Measurements from ENCODE around the gene FAM228B. TPM values are rescaled to one million over a fixed set of nuclear protein-coding genes. Genes with fewer than 3 reads are reported as not detected.

FAM228B gene
- total and polyA plus RNA-seq, 2 donors (not counting 1 experiment from before 2014, with no cell fraction given), result 9.8 to 47.2 TPM

GRCh38 chr2:24075915-24076848 is 47.1 kb upstream of the FAM228B start, which contains the start of gene SF3B6:
TSS of gene SF3B6 (minus strand) at chr2:24076326. CDS start at chr2:24076229, 97 bp downstream.
- H3K4me3 Mint-ChIP-seq, result peak within 1 kb of the TSS; percentile 98
- Histone ChIP-seq H3K9me3 (ENCODE audit: control extremely low read depth in 1 of 3, control insufficient read depth in 2 of 3, insufficient read depth in 1 of 3, low read length in 2 of 3) (no peaks in the 10 kb centered on the region), H3K4me1 (ENCODE audit: control insufficient read depth in 2 of 2, insufficient read depth in 2 of 2, low read length in 2 of 2) (peaks cover 15 to 18% of the 10 kb centered on the region in 2 donors), H3K4me3 (ENCODE audit: control extremely low read depth in 1 of 5, extremely low read depth in 1 of 5, insufficient read depth in 1 of 5, low read depth in 2 of 5, low read length in 4 of 5) (peak within 1 kb of the TSS; percentile 83 to 99 (median 96)), H3K4me2 (replicated peaks; ENCODE audit: low read depth, low read length, poor library complexity, severe bottlenecking) (peak within 1 kb of the TSS; percentile 83), H3K9ac (ENCODE audit: low read length) (peak within 1 kb of the TSS; percentile 85), H3K27ac (ENCODE audit: low read length in 2 of 2) (peak within 1 kb of the TSS; percentile 84 to 87), H4K20me1 (ENCODE audit: control insufficient read depth, insufficient read depth, low read length, poor library complexity, severe bottlenecking) (peaks cover 6% of the 10 kb centered on the region), H3K36me3 (replicated peaks in 1 of 2; ENCODE audit: control extremely low read depth in 1 of 2, control insufficient read depth in 1 of 2, extremely low read depth in 1 of 2, insufficient read depth in 2 of 2, low read length in 1 of 2) (peaks cover 0 to 21% of the 10 kb centered on the region in 2 experiments), H3K79me2 (ENCODE audit: control insufficient read depth, insufficient read depth, low read length) (peaks cover 27% of the 10 kb centered on the region), H2AFZ (ENCODE audit: insufficient read depth, low read depth, low read length, poor library complexity, severe bottlenecking) (peak within 1 kb of the TSS; percentile 95), H3K27me3 (replicated peaks in 1 of 4; ENCODE audit: control extremely low read depth in 1 of 4, control insufficient read depth in 3 of 4, insufficient read depth in 4 of 4, low read length in 3 of 4) (no peaks in the 10 kb centered on the region)
- H3K27ac Mint-ChIP-seq, result peak within 1 kb of the TSS; percentile 99
- ChIA-PET POLR2A (interaction anchor here (0.6 to 1.6 kb wide), 13 partner anchors 8 to 416 kb away, joined by 3 to 43 read pairs (median 5); partner anchors contain the start of genes ATAD2B, FKBP1B, PFN4 and TP53I3), CTCF (interaction anchor here (0.7 to 3.7 kb wide), 8 partner anchors 8 to 252 kb away, joined by 3 to 16 read pairs (median 6); partner anchors contain the start of genes ATAD2B, PFN4, TP53I3 and WDCP)
- TF ChIP-seq EZH2 (IDR thresholded peaks at IDR 0.05; ENCODE audit: borderline replicate concordance, insufficient read depth, low read depth, low read length, poor library complexity, severe bottlenecking), result no peak
- no peak for TF ChIP-seq CTCF (IDR thresholded peaks at IDR 0.05)
- DNase-seq, result peak; percentile 100
- H3K27me3 Mint-ChIP-seq, result no peaks in the 10 kb centered on the region
- no peaks in the 10 kb centered on the region for H3K9me3 Mint-ChIP-seq (ENCODE audit: insufficient read depth)
- under 1% methylated on average over 60 of the region's 64 CpGs for WGBS (ENCODE audit: insufficient coverage)
- peak; percentile 85 for ATAC-seq (ENCODE audit: low read depth)
- intact Hi-C loops (cut with micrococcal nuclease), result loop anchor here (1.0 to 10.0 kb wide), 7 partner anchors 8 to 691 kb away; partner anchors contain the start of genes ATAD2B, FAM228B, KLHL29 and PFN4
- H3K4me1 Mint-ChIP-seq, result peaks cover 33% of the 10 kb centered on the region

All from B cell (primary cell).